OCI-LY7 (cell line): ENCODE data around the gene NPFF. TPM values are rescaled to one million over a fixed set of nuclear protein-coding genes. Genes with fewer than 3 reads are reported as not detected.

Experiments
- BruUV-seq: library from RNA; stranded (reverse); fragments of 400-500 nt; replicated peaks from 2 replicates; lab custom pipeline; 2021; lab: Mats Ljungman, UMichigan
- CTCF ChIA-PET: fragments of 300-600 bp; sonication (Branson Sonifier 250); formaldehyde crosslinking; loops from one replicate; lab custom pipeline; 2022; ENCODE audit warnings: antibody characterized with exemption; ENCODE audit not compliant: unreplicated experiment; lab: Charles Lee
- POLR2A ChIA-PET: fragments of 300-600 bp; sonication (Branson Sonifier 250); formaldehyde crosslinking; loops from one replicate; lab custom pipeline; 2022; ENCODE audit warnings: antibody characterized with exemption; lab: Charles Lee
- DNase-seq: peaks from one replicate; pipeline ENCODE4 v3.0.0-alpha.2; 2015; ENCODE audit warnings: low spot score
- H2AFZ ChIP-seq: fragments of 200-600 bp; sonication (generic), shearing (Covaris generic); 2 replicates; pipeline ENCODE4 v1.6.1; 2014; ENCODE audit warnings: mild to moderate bottlenecking, antibody characterized with exemption, low read length, moderate library complexity
- H3K27ac ChIP-seq: fragments of 200-600 bp; sonication (generic); 2 replicates; pipeline ENCODE4 v1.5.1; 2014; ENCODE audit warnings: mixed run types, low read depth, mild to moderate bottlenecking, moderate library complexity, low read length, inconsistent platforms; ENCODE audit not compliant: poor library complexity, severe bottlenecking
- H3K36me3 ChIP-seq: fragments of 200-600 bp; sonication (generic); 2 replicates; pipeline ENCODE4 v1.6.1; 2014; ENCODE audit warnings: mild to moderate bottlenecking, antibody characterized with exemption, low read length, moderate library complexity, mixed read lengths; ENCODE audit not compliant: insufficient read depth
- H3K4me1 ChIP-seq: fragments of 200-600 bp; sonication (generic); 2 replicates; pipeline ENCODE4 v1.5.1; 2014; ENCODE audit warnings: mild to moderate bottlenecking, low read length; ENCODE audit not compliant: insufficient read depth, poor library complexity, severe bottlenecking
- H3K4me2 ChIP-seq: fragments of 200-600 bp; sonication (generic); 2 replicates; pipeline ENCODE4 v1.6.1; 2014; ENCODE audit warnings: mild to moderate bottlenecking, low read length
- H3K4me3 ChIP-seq: fragments of 200-600 bp; sonication (generic); 2 replicates; pipeline ENCODE4 v1.5.1; 2014; ENCODE audit warnings: mild to moderate bottlenecking, low read depth, low read length; ENCODE audit not compliant: poor library complexity, severe bottlenecking
- H3K79me2 ChIP-seq: fragments of 200-600 bp; sonication (generic); 2 replicates; pipeline ENCODE4 v1.6.1; 2016; ENCODE audit warnings: low read depth, mild to moderate bottlenecking, low read length, moderate library complexity, mixed read lengths; ENCODE audit not compliant: insufficient read depth
- H3K9me2 ChIP-seq: fragments of 200-600 bp; sonication (generic); 2 replicates; pipeline ENCODE4 v1.6.1; 2016; ENCODE audit warnings: mild to moderate bottlenecking, low read length, mixed read lengths; ENCODE audit not compliant: insufficient read depth
- H3K9me3 ChIP-seq: fragments of 200-600 bp; sonication (generic); 2 replicates; pipeline ENCODE4 v1.6.1; 2014; ENCODE audit warnings: mild to moderate bottlenecking, mixed run types, low read length, mixed read lengths
- H4K20me1 ChIP-seq: fragments of 200-600 bp; sonication (generic); 2 replicates; pipeline ENCODE4 v1.6.1; 2014; ENCODE audit warnings: mild to moderate bottlenecking, antibody characterized with exemption, low read length, moderate library complexity, mixed read lengths; ENCODE audit not compliant: insufficient read depth
- EZH2phosphoT487 ChIP-seq: fragments of 200-600 bp; sonication (generic); IDR thresholded peaks from 2 replicates; pipeline ENCODE4 v1.6.1; 2018; ENCODE audit warnings: low read depth, borderline replicate concordance, mild to moderate bottlenecking, mixed run types, antibody characterized with exemption, low read length, moderate library complexity, mixed read lengths
- intact Hi-C: fragments of 100-400 bp; cut with micrococcal nuclease; formaldehyde crosslinking; loops from one replicate; pipeline ENCODE4 v1.10.0; 2022; ENCODE audit not compliant: unreplicated experiment
- total RNA-seq, 2 experiments: library from RNA; depleted of rRNA in 1 of 2; stranded (reverse); fragments of >200 nt in 1 of 2; shearing (Covaris generic) in 1 of 2; gene quantifications; 2 replicates each; pipeline ENCODE4 v1.2.3, GENCODE V29; 2014 to 2022
- TF ChIP-seq, protein P1 (sequence below): fragments of 200-600 bp; sonication (generic); conservative IDR thresholded peaks from 2 replicates; pipeline ENCODE4 v1.5.1; 2014; ENCODE audit warnings: mild to moderate bottlenecking, antibody characterized with exemption, low read length, moderate library complexity, mixed read lengths

The NPFF gene
- total RNA-seq, 2 experiments from 2014 or later, result not detected

DNA sequence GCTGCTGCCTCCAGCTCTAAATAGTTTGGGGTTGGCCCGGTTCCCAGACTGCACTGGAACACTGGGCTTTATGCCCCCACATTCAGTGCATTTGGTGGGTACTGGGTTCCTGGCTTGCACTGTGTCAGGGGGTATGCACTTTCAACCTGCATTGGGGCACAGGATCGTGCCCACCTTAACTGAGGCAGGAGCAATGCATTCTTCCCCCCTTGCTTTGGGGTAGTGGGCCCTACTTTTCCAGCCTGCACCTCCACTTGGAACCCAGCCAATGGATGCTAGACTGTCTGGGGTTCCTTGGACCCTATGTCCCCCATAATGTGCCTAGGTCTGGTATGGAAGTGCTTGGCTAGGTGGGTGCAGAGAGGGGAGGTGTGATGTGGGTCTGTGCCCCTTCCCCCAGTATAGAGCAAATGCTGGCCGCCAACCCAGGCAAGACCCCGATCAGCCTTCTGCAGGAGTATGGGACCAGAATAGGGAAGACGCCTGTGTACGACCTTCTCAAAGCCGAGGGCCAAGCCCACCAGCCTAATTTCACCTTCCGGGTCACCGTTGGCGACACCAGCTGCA, 5.6 kb downstream of the NPFF start:
- ChIA-PET CTCF (interaction anchor here (1.2 to 1.9 kb wide), 6 partner anchors 10 to 256 kb away, joined by 3 to 8 read pairs (median 6); partner anchors contain the start of gene AAAS), POLR2A (interaction anchor here (0.6 to 3.2 kb wide), 16 partner anchors 9 to 399 kb away, joined by 3 to 14 read pairs (median 4); partner anchors contain the start of gene AAAS)
- BruUV-seq, result TSS peak; percentile 54
- H3K9me2 ChIP-seq, result no peaks in the 10 kb centered on the region
- peaks cover 20% of the 10 kb centered on the region; the same call in 1 of the 2 replicates for H3K36me3 ChIP-seq
- no peaks in the 10 kb centered on the region for H4K20me1 ChIP-seq
- DNase-seq, result no peak
- H2AFZ ChIP-seq, result peak overlapping the region; percentile 44; the same call in 1 of the 2 replicates
- peaks cover 23% of the 10 kb centered on the region for H3K79me2 ChIP-seq
- peaks cover 39% of the 10 kb centered on the region for H3K4me1 ChIP-seq
- TF ChIP-seq, protein P1, sequence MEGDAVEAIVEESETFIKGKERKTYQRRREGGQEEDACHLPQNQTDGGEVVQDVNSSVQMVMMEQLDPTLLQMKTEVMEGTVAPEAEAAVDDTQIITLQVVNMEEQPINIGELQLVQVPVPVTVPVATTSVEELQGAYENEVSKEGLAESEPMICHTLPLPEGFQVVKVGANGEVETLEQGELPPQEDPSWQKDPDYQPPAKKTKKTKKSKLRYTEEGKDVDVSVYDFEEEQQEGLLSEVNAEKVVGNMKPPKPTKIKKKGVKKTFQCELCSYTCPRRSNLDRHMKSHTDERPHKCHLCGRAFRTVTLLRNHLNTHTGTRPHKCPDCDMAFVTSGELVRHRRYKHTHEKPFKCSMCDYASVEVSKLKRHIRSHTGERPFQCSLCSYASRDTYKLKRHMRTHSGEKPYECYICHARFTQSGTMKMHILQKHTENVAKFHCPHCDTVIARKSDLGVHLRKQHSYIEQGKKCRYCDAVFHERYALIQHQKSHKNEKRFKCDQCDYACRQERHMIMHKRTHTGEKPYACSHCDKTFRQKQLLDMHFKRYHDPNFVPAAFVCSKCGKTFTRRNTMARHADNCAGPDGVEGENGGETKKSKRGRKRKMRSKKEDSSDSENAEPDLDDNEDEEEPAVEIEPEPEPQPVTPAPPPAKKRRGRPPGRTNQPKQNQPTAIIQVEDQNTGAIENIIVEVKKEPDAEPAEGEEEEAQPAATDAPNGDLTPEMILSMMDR, result no peak
- H3K4me2 ChIP-seq, result peak overlapping the region; percentile 96
- peak overlapping the region; percentile 77 for H3K27ac ChIP-seq
- peak overlapping the region; percentile 77 for H3K4me3 ChIP-seq
- no peaks in the 10 kb centered on the region for H3K9me3 ChIP-seq
- intact Hi-C loops, result loop anchor here (2.0 to 10.0 kb wide), 3 partner anchors 123 to 297 kb away; partner anchors contain the start of gene ITGB7

DNA sequence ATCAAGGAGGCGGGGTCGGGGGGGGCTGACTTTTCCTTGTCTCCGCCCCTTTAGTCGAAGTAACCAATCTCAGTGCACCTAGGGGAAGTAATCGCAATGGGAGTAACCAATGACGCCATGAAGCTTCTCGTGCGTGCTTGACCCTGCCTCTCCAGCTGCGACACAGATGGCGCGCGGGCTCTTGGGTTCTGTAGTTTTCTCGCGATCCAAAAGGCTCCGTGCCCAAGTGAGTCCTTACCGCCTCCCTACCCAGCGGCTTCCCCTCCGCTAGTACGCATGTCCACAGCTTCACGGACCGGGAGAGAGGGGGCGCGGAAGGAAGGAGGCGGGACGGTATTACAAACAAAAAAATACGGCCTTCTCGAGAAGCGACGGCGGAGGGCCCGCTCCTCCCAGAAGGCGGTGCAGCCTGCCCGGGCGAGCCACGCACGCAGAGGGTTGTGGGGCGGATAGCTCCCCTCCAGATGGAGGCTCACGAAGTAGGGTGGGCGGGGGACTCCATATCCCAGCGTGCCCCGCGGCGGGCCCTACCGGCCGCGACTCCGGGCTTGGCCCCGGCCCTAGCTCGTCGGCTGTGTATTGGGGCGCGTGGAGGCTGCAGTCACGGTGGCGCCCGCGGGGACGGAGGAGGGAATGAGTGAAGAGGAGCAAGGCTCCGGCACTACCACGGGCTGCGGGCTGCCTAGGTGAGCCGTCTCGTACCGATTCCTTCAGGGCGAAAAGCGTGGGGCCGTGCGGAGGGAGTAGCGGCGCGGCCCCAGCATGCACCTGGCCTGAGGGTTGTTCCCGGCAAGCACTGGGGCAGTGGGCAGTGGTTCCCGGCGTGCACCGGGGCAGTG, 6.3 kb downstream of the NPFF start, which contains the start of gene TARBP2:
TARBP2 (plus strand) TSS at position 508 of the 839 bp plus-strand sequence; CDS start at position 634, 126 bp downstream.
- CTCF ChIA-PET, result interaction anchor here (0.6 to 1.9 kb wide), 7 partner anchors 9 to 313 kb away, joined by 3 to 8 read pairs (median 5); partner anchors contain the start of gene AAAS
- POLR2A ChIA-PET, result interaction anchor here (0.6 to 3.2 kb wide), 27 partner anchors 8 to 399 kb away, joined by 3 to 14 read pairs (median 4); partner anchors contain the start of genes AAAS, ATP5MC2 and PFDN5
- no TSS peak for BruUV-seq

More for the DNA sequence above, 6.3 kb downstream of the NPFF start, which contains the start of gene TARBP2:
- Histone ChIP-seq H4K20me1 (no peaks in the 10 kb centered on the region), H3K27ac (peak within 1 kb of the TSS; percentile 77), H3K4me2 (peak within 1 kb of the TSS; percentile 96), H2AFZ (peak within 1 kb of the TSS; percentile 44; the same call in 1 of the 2 replicates), H3K4me1 (peaks cover 45% of the 10 kb centered on the region), H3K9me3 (no peaks in the 10 kb centered on the region), H3K36me3 (peaks cover 15% of the 10 kb centered on the region; the same call in 1 of the 2 replicates), H3K9me2 (no peaks in the 10 kb centered on the region), H3K4me3 (peak within 1 kb of the TSS; percentile 77), H3K79me2 (peaks cover 23% of the 10 kb centered on the region)
- intact Hi-C loops, result loop anchor here (2.0 to 10.0 kb wide), 3 partner anchors 122 to 296 kb away; partner anchors contain the start of gene ITGB7
- no peak for TF ChIP-seq EZH2phosphoT487
- TF ChIP-seq, protein P1, result no peak
- DNase-seq, result peak; percentile 99
